Measurements from ENCODE around the gene CAPN10.

DNA sequence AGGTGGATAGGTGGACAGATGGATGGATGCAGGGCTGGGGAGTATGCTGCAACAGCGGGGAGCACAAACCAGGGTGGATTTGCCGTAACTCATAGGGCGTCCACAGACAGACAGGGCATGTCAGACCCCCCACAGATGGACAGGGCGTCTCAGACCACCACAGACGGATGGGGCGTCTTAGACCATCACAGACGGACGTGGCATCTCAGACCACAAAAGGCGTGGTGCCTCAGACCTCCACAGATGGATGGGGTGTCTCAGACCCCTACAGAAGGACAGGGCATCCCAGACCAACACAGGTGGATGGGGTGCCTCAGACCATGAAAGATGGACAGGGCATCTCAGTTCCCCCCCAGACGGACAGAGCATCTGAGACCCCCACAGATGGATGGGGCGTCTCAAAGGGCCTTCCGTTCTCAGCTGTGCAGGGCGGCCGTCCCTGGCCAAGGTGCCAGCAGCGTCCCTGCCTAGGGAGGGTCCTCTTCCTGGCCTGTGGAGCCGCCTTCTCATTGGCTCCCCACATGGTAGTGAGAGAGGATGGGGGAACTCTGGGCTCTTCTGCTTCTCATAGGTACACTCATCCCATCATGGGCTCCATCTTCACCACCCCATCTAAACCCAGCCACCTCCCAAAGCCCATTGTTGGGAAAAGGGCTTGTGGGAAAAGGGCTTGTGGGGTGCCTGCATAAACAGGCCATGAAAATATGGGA is 30.8 kb upstream of the CAPN10 start:
- TF ChIP-seq, protein P1, sequence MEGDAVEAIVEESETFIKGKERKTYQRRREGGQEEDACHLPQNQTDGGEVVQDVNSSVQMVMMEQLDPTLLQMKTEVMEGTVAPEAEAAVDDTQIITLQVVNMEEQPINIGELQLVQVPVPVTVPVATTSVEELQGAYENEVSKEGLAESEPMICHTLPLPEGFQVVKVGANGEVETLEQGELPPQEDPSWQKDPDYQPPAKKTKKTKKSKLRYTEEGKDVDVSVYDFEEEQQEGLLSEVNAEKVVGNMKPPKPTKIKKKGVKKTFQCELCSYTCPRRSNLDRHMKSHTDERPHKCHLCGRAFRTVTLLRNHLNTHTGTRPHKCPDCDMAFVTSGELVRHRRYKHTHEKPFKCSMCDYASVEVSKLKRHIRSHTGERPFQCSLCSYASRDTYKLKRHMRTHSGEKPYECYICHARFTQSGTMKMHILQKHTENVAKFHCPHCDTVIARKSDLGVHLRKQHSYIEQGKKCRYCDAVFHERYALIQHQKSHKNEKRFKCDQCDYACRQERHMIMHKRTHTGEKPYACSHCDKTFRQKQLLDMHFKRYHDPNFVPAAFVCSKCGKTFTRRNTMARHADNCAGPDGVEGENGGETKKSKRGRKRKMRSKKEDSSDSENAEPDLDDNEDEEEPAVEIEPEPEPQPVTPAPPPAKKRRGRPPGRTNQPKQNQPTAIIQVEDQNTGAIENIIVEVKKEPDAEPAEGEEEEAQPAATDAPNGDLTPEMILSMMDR (IDR thresholded peaks at IDR 0.05; ENCODE audit: insufficient read depth, low read length, poor library complexity, severe bottlenecking) = no peak
- no peak for TF ChIP-seq EZH2phosphoT487 (conservative IDR thresholded peaks at IDR 0.05; ENCODE audit: low read length)

Measured in SU-DHL-6 (cell line).